HG03103 (cell line): ENCODE results near the gene KCNN2.

Experiments
- ATAC-seq: cut with Tn5 transposase; IDR thresholded peaks from one replicate; pipeline ENCODE4 v1.9.1; 2021; ENCODE audit warnings: low read depth; ENCODE audit not compliant: unreplicated experiment

KCNN2 gene

GRCh38 chr5:114362197-114362976 is 517 bp downstream of the KCNN2 start:
- peak; percentile 21 for ATAC-seq

GRCh38 chr5:114362977-114363761 is 1.3 kb downstream of the KCNN2 start:
- ATAC-seq = no peak

- ATAC-seq = no peak
These were observed 2.0 kb downstream of the KCNN2 start for GRCh38 chr5:114363837-114364236.

- no peak for ATAC-seq
These were observed 5.2 kb downstream of the KCNN2 start for GRCh38 chr5:114367029-114367428.

- ATAC-seq = no peak
These were observed 8.0 kb downstream of the KCNN2 start for GRCh38 chr5:114369680-114370417.

- ATAC-seq = no peak
These were observed 15.4 kb downstream of the KCNN2 start for GRCh38 chr5:114377050-114377844.

GRCh38 chr5:114377946-114378345 is 16.1 kb downstream of the KCNN2 start:
- ATAC-seq = no peak

GRCh38 chr5:114380721-114381120 is 18.9 kb downstream of the KCNN2 start:
- ATAC-seq = no peak

- no peak for ATAC-seq
These were observed 25.6 kb downstream of the KCNN2 start for GRCh38 chr5:114387433-114387832.

- ATAC-seq = no peak
These were observed 28.6 kb downstream of the KCNN2 start for GRCh38 chr5:114390431-114390830.

- ATAC-seq = no peak
These were observed 29.5 kb downstream of the KCNN2 start for GRCh38 chr5:114391321-114391720.

GRCh38 chr5:114393159-114393558 is 31.3 kb downstream of the KCNN2 start:
- no peak for ATAC-seq

- ATAC-seq = no peak
These were observed 40.3 kb downstream of the KCNN2 start for GRCh38 chr5:114402206-114402605.

- no peak for ATAC-seq
These were observed 45.9 kb downstream of the KCNN2 start for GRCh38 chr5:114407783-114408182.

GRCh38 chr5:114408847-114409246 is 47.0 kb downstream of the KCNN2 start:
- no peak for ATAC-seq

- ATAC-seq = no peak
These were observed 49.6 kb downstream of the KCNN2 start for GRCh38 chr5:114411380-114411931.

GRCh38 chr5:114412510-114413171 is 50.8 kb downstream of the KCNN2 start:
- no peak for ATAC-seq

- no peak for ATAC-seq
These were observed 53.9 kb downstream of the KCNN2 start for GRCh38 chr5:114415760-114416159.

GRCh38 chr5:114416254-114416653 is 54.4 kb downstream of the KCNN2 start:
- ATAC-seq = no peak

- ATAC-seq = no peak
These were observed 55.6 kb downstream of the KCNN2 start for GRCh38 chr5:114417519-114417918.
